ENCODE measurements around the gene PCDH9. TPM values are rescaled to one million over a fixed set of nuclear protein-coding genes. Genes with fewer than 3 reads are reported as not detected.

Gene PCDH9
- total RNA-seq, 1 donor from 2014 or later, result 33.8 TPM

GRCh38 chr13:67094078-67094477 is 136.1 kb downstream of the PCDH9 start:
- DNase-seq (ENCODE audit: extremely low spot score, unreplicated experiment), result no peak

GRCh38 chr13:67091603-67092002 is 138.5 kb downstream of the PCDH9 start:
- Mint-ChIP-seq H3K27me3 (ENCODE audit: unreplicated experiment) (no peaks in the 10 kb centered on the region), H3K27ac (ENCODE audit: unreplicated experiment) (no peak overlapping the region), H3K9me3 (ENCODE audit: unreplicated experiment) (no peaks in the 10 kb centered on the region), H3K4me3 (ENCODE audit: unreplicated experiment) (no peak overlapping the region), H3K4me1 (ENCODE audit: unreplicated experiment) (peaks cover 4% of the 10 kb centered on the region), H3K36me3 (ENCODE audit: unreplicated experiment) (no peaks in the 10 kb centered on the region)
- TF ChIP-seq CTCF (IDR thresholded peaks at IDR 0.05), result no peak
- DNase-seq (ENCODE audit: extremely low spot score, unreplicated experiment), result no peak

More at GRCh38 chr13:67094078-67094477, 136.1 kb downstream of the PCDH9 start:
- Mint-ChIP-seq H3K4me1 (ENCODE audit: unreplicated experiment) (peaks cover 4% of the 10 kb centered on the region), H3K4me3 (ENCODE audit: unreplicated experiment) (no peak overlapping the region), H3K36me3 (ENCODE audit: unreplicated experiment) (no peaks in the 10 kb centered on the region), H3K9me3 (ENCODE audit: unreplicated experiment) (no peaks in the 10 kb centered on the region), H3K27ac (ENCODE audit: unreplicated experiment) (no peak overlapping the region), H3K27me3 (ENCODE audit: unreplicated experiment) (no peaks in the 10 kb centered on the region)
- TF ChIP-seq CTCF (IDR thresholded peaks at IDR 0.05), result no peak

- Mint-ChIP-seq H3K27me3 (ENCODE audit: unreplicated experiment) (no peaks in the 10 kb centered on the region), H3K4me3 (ENCODE audit: unreplicated experiment) (no peak overlapping the region), H3K4me1 (ENCODE audit: unreplicated experiment) (peaks cover 4% of the 10 kb centered on the region), H3K36me3 (ENCODE audit: unreplicated experiment) (no peaks in the 10 kb centered on the region), H3K9me3 (ENCODE audit: unreplicated experiment) (no peaks in the 10 kb centered on the region), H3K27ac (ENCODE audit: unreplicated experiment) (peak overlapping the region; percentile 56)
- no peak for TF ChIP-seq CTCF (IDR thresholded peaks at IDR 0.05)
- no peak for DNase-seq (ENCODE audit: extremely low spot score, unreplicated experiment)
These were observed 139.3 kb downstream of the PCDH9 start for GRCh38 chr13:67090856-67091255.

- DNase-seq (ENCODE audit: extremely low spot score, unreplicated experiment), result no peak
- H3K9me3 Mint-ChIP-seq (ENCODE audit: unreplicated experiment), result no peaks in the 10 kb centered on the region
- H3K4me3 Mint-ChIP-seq (ENCODE audit: unreplicated experiment), result no peak overlapping the region
- H3K4me1 Mint-ChIP-seq (ENCODE audit: unreplicated experiment), result peaks cover 4% of the 10 kb centered on the region
- no peaks in the 10 kb centered on the region for H3K27me3 Mint-ChIP-seq (ENCODE audit: unreplicated experiment)
- TF ChIP-seq CTCF (IDR thresholded peaks at IDR 0.05), result no peak
- no peak overlapping the region for H3K27ac Mint-ChIP-seq (ENCODE audit: unreplicated experiment)
- H3K36me3 Mint-ChIP-seq (ENCODE audit: unreplicated experiment), result no peaks in the 10 kb centered on the region
These were observed 142.6 kb downstream of the PCDH9 start for GRCh38 chr13:67087527-67087926.

- H3K27ac Mint-ChIP-seq (ENCODE audit: unreplicated experiment), result no peak overlapping the region
- H3K4me3 Mint-ChIP-seq (ENCODE audit: unreplicated experiment), result no peak overlapping the region
- H3K9me3 Mint-ChIP-seq (ENCODE audit: unreplicated experiment), result no peaks in the 10 kb centered on the region
- no peaks in the 10 kb centered on the region for H3K36me3 Mint-ChIP-seq (ENCODE audit: unreplicated experiment)
- peaks cover 4% of the 10 kb centered on the region for H3K4me1 Mint-ChIP-seq (ENCODE audit: unreplicated experiment)
- no peak for DNase-seq (ENCODE audit: extremely low spot score, unreplicated experiment)
- no peak for TF ChIP-seq CTCF (IDR thresholded peaks at IDR 0.05)
- no peaks in the 10 kb centered on the region for H3K27me3 Mint-ChIP-seq (ENCODE audit: unreplicated experiment)
These were observed 143.9 kb downstream of the PCDH9 start for GRCh38 chr13:67086260-67086659.
